ENCODE data around the gene MAP3K7CL. TPM values are rescaled to one million over a fixed set of nuclear protein-coding genes. Genes with fewer than 3 reads are reported as not detected.

The MAP3K7CL gene
- total RNA-seq, 1 experiment from 2014 or later, result 2.3 TPM

DNA sequence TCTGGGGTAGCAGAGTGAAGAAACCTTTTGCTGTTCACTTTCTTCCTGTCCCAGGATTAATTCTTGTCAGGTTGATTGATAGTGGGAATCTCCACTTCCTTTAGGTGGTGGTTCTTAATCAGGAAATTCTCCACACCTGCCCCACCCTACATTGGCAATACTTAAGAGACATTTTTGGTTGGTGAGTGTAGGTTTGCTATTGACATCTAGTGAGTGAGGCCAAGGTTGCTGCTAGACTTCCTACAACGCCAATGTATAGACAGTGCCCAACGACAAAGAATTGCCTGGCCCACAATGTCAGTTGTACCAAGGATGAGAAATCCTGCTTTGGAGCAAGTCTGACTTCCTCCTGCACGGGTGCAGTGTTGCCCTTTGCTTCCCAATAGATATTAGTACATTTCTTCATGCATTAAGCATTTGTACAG lies 38.5 kb downstream of the MAP3K7CL start:
- Mint-ChIP-seq H3K36me3 (ENCODE audit: insufficient read depth, unreplicated experiment) (no peaks in the 10 kb centered on the region), H3K27ac (ENCODE audit: unreplicated experiment) (peak overlapping the region; percentile 73), H3K4me1 (ENCODE audit: low read depth, unreplicated experiment) (peaks cover 35% of the 10 kb centered on the region), H3K9me3 (ENCODE audit: low read depth, unreplicated experiment) (no peaks in the 10 kb centered on the region), H3K27me3 (ENCODE audit: unreplicated experiment) (no peaks in the 10 kb centered on the region), H3K4me3 (ENCODE audit: low read depth, unreplicated experiment) (no peak overlapping the region)
- peak; percentile 55 for DNase-seq
- CTCF ChIA-PET, result interaction anchor here (1.0 to 1.2 kb wide), 2 partner anchors 50 to 180 kb away, joined by 3 to 4 read pairs; no protein-coding TSS in a partner anchor
- TF ChIP-seq, protein P1, sequence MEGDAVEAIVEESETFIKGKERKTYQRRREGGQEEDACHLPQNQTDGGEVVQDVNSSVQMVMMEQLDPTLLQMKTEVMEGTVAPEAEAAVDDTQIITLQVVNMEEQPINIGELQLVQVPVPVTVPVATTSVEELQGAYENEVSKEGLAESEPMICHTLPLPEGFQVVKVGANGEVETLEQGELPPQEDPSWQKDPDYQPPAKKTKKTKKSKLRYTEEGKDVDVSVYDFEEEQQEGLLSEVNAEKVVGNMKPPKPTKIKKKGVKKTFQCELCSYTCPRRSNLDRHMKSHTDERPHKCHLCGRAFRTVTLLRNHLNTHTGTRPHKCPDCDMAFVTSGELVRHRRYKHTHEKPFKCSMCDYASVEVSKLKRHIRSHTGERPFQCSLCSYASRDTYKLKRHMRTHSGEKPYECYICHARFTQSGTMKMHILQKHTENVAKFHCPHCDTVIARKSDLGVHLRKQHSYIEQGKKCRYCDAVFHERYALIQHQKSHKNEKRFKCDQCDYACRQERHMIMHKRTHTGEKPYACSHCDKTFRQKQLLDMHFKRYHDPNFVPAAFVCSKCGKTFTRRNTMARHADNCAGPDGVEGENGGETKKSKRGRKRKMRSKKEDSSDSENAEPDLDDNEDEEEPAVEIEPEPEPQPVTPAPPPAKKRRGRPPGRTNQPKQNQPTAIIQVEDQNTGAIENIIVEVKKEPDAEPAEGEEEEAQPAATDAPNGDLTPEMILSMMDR (IDR thresholded peaks at IDR 0.05; ENCODE audit: unreplicated experiment), result no peak
- intact Hi-C loops (cut with micrococcal nuclease; ENCODE audit: unreplicated experiment), result loop anchor here (2.0 to 10.0 kb wide), 4 partner anchors 14 to 206 kb away; no protein-coding TSS in a partner anchor
- BruUV-seq (replicated peaks), result no TSS peak

GRCh38 chr21:29170944-29171343 lies 40.5 kb downstream of the MAP3K7CL start:
- Mint-ChIP-seq H3K9me3 (ENCODE audit: low read depth, unreplicated experiment) (no peaks in the 10 kb centered on the region), H3K4me1 (ENCODE audit: low read depth, unreplicated experiment) (peaks cover 47% of the 10 kb centered on the region), H3K27ac (ENCODE audit: unreplicated experiment) (no peak overlapping the region), H3K27me3 (ENCODE audit: unreplicated experiment) (no peaks in the 10 kb centered on the region), H3K4me3 (ENCODE audit: low read depth, unreplicated experiment) (no peak overlapping the region), H3K36me3 (ENCODE audit: insufficient read depth, unreplicated experiment) (no peaks in the 10 kb centered on the region)
- no TSS peak for BruUV-seq (replicated peaks)
- TF ChIP-seq, protein P1 (IDR thresholded peaks at IDR 0.05; ENCODE audit: unreplicated experiment), result no peak
- intact Hi-C loops (cut with micrococcal nuclease; ENCODE audit: unreplicated experiment), result no loop called here
- CTCF ChIA-PET, result no interaction called here
- DNase-seq, result no peak

DNA sequence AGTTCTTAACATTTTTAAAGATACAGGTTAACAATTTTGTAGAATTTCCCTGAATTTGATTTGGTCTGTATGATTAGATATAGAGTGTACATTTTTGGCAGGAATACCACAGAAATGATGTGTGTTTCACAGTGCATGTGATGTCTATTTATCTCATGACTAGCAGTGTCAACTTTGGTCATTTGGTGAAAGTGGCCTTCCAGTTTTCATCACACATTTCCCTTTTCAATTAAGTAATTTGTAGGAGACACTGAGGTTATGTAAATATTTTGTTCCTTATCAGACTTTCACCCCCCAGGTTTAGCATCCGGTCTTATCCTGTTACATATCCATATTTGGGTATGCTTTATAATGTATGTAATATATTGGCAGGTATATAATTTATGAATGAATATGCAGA lies 41.8 kb downstream of the MAP3K7CL start:
- H3K27me3 Mint-ChIP-seq (ENCODE audit: unreplicated experiment), result no peaks in the 10 kb centered on the region
- H3K4me1 Mint-ChIP-seq (ENCODE audit: low read depth, unreplicated experiment), result peaks cover 52% of the 10 kb centered on the region
- no peaks in the 10 kb centered on the region for H3K36me3 Mint-ChIP-seq (ENCODE audit: insufficient read depth, unreplicated experiment)
- BruUV-seq (replicated peaks), result no TSS peak
- H3K9me3 Mint-ChIP-seq (ENCODE audit: low read depth, unreplicated experiment), result no peaks in the 10 kb centered on the region
- intact Hi-C loops (cut with micrococcal nuclease; ENCODE audit: unreplicated experiment), result no loop called here
- CTCF ChIA-PET, result interaction anchor here (0.5 to 0.8 kb wide), 2 partner anchors 33 to 1321 kb away, joined by 3 to 5 read pairs; no protein-coding TSS in a partner anchor
- TF ChIP-seq, protein P1 (IDR thresholded peaks at IDR 0.05; ENCODE audit: unreplicated experiment), result no peak
- H3K4me3 Mint-ChIP-seq (ENCODE audit: low read depth, unreplicated experiment), result no peak overlapping the region
- H3K27ac Mint-ChIP-seq (ENCODE audit: unreplicated experiment), result peak overlapping the region; percentile 61
- DNase-seq, result no peak

DNA sequence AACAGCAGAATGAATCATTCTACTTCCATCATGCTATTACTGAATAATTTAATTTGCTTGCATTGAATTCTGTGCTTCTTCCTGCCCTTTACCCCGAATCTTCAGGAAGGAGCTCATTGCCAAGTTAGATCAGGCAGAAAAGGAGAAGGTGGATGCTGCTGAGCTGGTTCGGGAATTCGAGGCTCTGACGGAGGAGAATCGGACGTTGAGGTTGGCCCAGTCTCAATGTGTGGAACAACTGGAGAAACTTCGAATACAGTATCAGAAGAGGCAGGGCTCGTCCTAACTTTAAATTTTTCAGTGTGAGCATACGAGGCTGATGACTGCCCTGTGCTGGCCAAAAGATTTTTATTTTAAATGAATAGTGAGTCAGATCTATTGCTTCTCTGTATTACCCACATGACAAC lies 44.2 kb downstream of the MAP3K7CL start:
- intact Hi-C loops (cut with micrococcal nuclease; ENCODE audit: unreplicated experiment), result no loop called here
- no peaks in the 10 kb centered on the region for H3K9me3 Mint-ChIP-seq (ENCODE audit: low read depth, unreplicated experiment)
- no peak overlapping the region for H3K4me3 Mint-ChIP-seq (ENCODE audit: low read depth, unreplicated experiment)
- H3K27ac Mint-ChIP-seq (ENCODE audit: unreplicated experiment), result peak overlapping the region; percentile 35
- no peaks in the 10 kb centered on the region for H3K27me3 Mint-ChIP-seq (ENCODE audit: unreplicated experiment)
- H3K4me1 Mint-ChIP-seq (ENCODE audit: low read depth, unreplicated experiment), result peaks cover 56% of the 10 kb centered on the region
- DNase-seq, result no peak
- peaks cover 9% of the 10 kb centered on the region for H3K36me3 Mint-ChIP-seq (ENCODE audit: insufficient read depth, unreplicated experiment)
- CTCF ChIA-PET, result interaction anchor here (0.7 to 0.9 kb wide), 2 partner anchors 10 to 11 kb away, joined by 3 read pairs; no protein-coding TSS in a partner anchor
- no TSS peak for BruUV-seq (replicated peaks)
- TF ChIP-seq, protein P1 (IDR thresholded peaks at IDR 0.05; ENCODE audit: unreplicated experiment), result no peak

Measured in Calu3 (cell line).